SK-N-SH (cell line): ENCODE data around the gene TOM1L2. TPM values are rescaled to one million over a fixed set of nuclear protein-coding genes. Genes with fewer than 3 reads are reported as not detected.
A peak's percentile ranks its signal among the peaks of the same experiment; 100 is the strongest.
"Not testable (repeated sequence)": the region's sequence is repeated elsewhere in the genome, so short reads cannot be mapped to it uniquely, and the experiment has no call there.

ENCODE experiments used
- CTCF ChIA-PET: fragments of 300-600, 350-600 bp; formaldehyde crosslinking; extraction: SDS; loops from one replicate; lab custom pipeline; 2021; lab: Yijun Ruan, JAX
- POLR2A ChIA-PET: fragments of 350-600 bp; sonication (Branson Sonifier 250); formaldehyde crosslinking; extraction: SDS; loops from one replicate; lab custom pipeline; 2020; ENCODE audit warnings: antibody characterized with exemption, inconsistent platforms; lab: Yijun Ruan, JAX
- DNase-seq: peaks from one replicate; pipeline ENCODE4 v3.0.0; 2012
- H2AFZ ChIP-seq: fragments of 200-600 bp; sonication (generic); 2 replicates; pipeline ENCODE4 v1.8.1; 2016; ENCODE audit warnings: antibody characterized with exemption, mild to moderate bottlenecking, low read depth
- H3F3A ChIP-seq: fragments of 200-600 bp; sonication (generic); replicated peaks from 2 replicates; pipeline ENCODE3; 2016; ENCODE audit warnings: antibody characterized with exemption, mild to moderate bottlenecking; ENCODE audit not compliant: insufficient read depth
- H3K27ac ChIP-seq, 2 experiments: fragments of 200-500 bp in 1 of 2; fragments of 200-600 bp in 1 of 2; sonication (Bioruptor generic) in 1 of 2; sonication (generic), shearing (Covaris generic) in 1 of 2; 2 replicates each; pipeline versions ENCODE4 v1.5.1 to v1.6.1; 2014 to 2016; ENCODE audit warnings: low read depth in 2 of 2, inconsistent platforms in 1 of 2, low read length in 1 of 2, mild to moderate bottlenecking in 1 of 2, mixed read lengths in 1 of 2
- H3K27me3 ChIP-seq: fragments of 200-600 bp; sonication (generic), shearing (Covaris generic); 2 replicates; pipeline ENCODE4 v1.6.1; 2016; ENCODE audit warnings: mixed run types; ENCODE audit not compliant: insufficient read depth
- H3K36me3 ChIP-seq, 2 experiments: fragments of 200-500 bp in 1 of 2; fragments of 200-600 bp in 1 of 2; sonication (Bioruptor generic) in 1 of 2; sonication (generic) in 1 of 2; replicated peaks in 1 of 2; 2 replicates each; pipeline versions ENCODE3 to v1.5.1; 2014 to 2016; ENCODE audit warnings: low read length in 1 of 2, mild to moderate bottlenecking in 1 of 2; ENCODE audit not compliant: insufficient read depth in 2 of 2, control insufficient read depth in 1 of 2
- H3K4me1 ChIP-seq, 2 experiments: fragments of 200-500 bp in 1 of 2; fragments of 200-600 bp in 1 of 2; sonication (Bioruptor generic) in 1 of 2; sonication (generic), shearing (Covaris generic) in 1 of 2; 2 replicates each; pipeline versions ENCODE4 v1.5.1 to v1.6.1; 2014 to 2016; ENCODE audit warnings: low read depth in 1 of 2, low read length in 1 of 2, mixed run types in 1 of 2; ENCODE audit not compliant: insufficient read depth in 2 of 2, control insufficient read depth in 1 of 2
- H3K4me2 ChIP-seq: fragments of 200-600 bp; sonication (generic), shearing (Covaris generic); 2 replicates; pipeline ENCODE4 v1.6.1; 2017; ENCODE audit warnings: mixed run types
- H3K4me3 ChIP-seq, 2 experiments: fragments of 200-500 bp in 1 of 2; fragments of 200-600 bp in 1 of 2; sonication (Bioruptor generic) in 1 of 2; sonication (generic), shearing (Covaris generic) in 1 of 2; 2 replicates each; pipeline versions ENCODE4 v1.5.1 to v1.8.1; 2014 to 2016; ENCODE audit warnings: low read depth in 2 of 2, inconsistent platforms in 1 of 2, low read length in 1 of 2, mild to moderate bottlenecking in 1 of 2, mixed read lengths in 1 of 2, moderate library complexity in 1 of 2
- H3K79me2 ChIP-seq: fragments of 200-600 bp; sonication (generic); 2 replicates; pipeline ENCODE4 v1.8.1; 2017; ENCODE audit warnings: mild to moderate bottlenecking; ENCODE audit not compliant: insufficient read depth
- H3K9ac ChIP-seq: fragments of 200-600 bp; sonication (generic); 2 replicates; pipeline ENCODE4 v1.6.1; 2017; ENCODE audit warnings: mixed run types
- H3K9me2 ChIP-seq: fragments of 200-600 bp; sonication (generic); 2 replicates; pipeline ENCODE4 v1.6.1; 2017; ENCODE audit warnings: mixed run types
- H3K9me3 ChIP-seq: fragments of 200-600 bp; sonication (generic); 2 replicates; pipeline ENCODE4 v1.6.1; 2017; ENCODE audit warnings: mixed run types, mild to moderate bottlenecking, moderate library complexity
- H4K20me1 ChIP-seq: fragments of 200-600 bp; sonication (generic); 2 replicates; pipeline ENCODE4 v1.6.1; 2017; ENCODE audit warnings: mild to moderate bottlenecking, mixed run types; ENCODE audit not compliant: insufficient read depth
- JUND ChIP-seq: IDR thresholded peaks from 2 replicates; pipeline ENCODE4 v1.4.0; 2012
- MEF2A ChIP-seq: IDR thresholded peaks from 2 replicates; pipeline ENCODE4 v1.4.0; 2012; ENCODE audit warnings: low read depth, borderline replicate concordance
- NFIC ChIP-seq: IDR thresholded peaks from 2 replicates; pipeline ENCODE4 v1.4.0; 2012; ENCODE audit warnings: borderline replicate concordance
- RCOR1 ChIP-seq: fragments of 150-350 bp; IDR thresholded peaks from 2 replicates; pipeline ENCODE4 v1.6.1; 2017; ENCODE audit warnings: antibody characterized with exemption, low read length
- RXRA ChIP-seq: IDR thresholded peaks from 2 replicates; pipeline ENCODE4 v1.4.0; 2012; ENCODE audit warnings: low read depth, mild to moderate bottlenecking, borderline replicate concordance
- SIN3A ChIP-seq: IDR thresholded peaks from 2 replicates; pipeline ENCODE4 v1.6.1; 2012; ENCODE audit warnings: low read depth, mild to moderate bottlenecking, low read length, moderate library complexity, borderline replicate concordance
- USF1 ChIP-seq: IDR thresholded peaks from 2 replicates; pipeline ENCODE4 v1.4.0; 2012; ENCODE audit warnings: low read depth, borderline replicate concordance
- YY1 ChIP-seq: IDR thresholded peaks from 2 replicates; pipeline ENCODE4 v1.4.0; 2012; ENCODE audit warnings: low read depth, mild to moderate bottlenecking
- ZBTB33 ChIP-seq: IDR thresholded peaks from 2 replicates; pipeline ENCODE4 v1.4.0; 2012; ENCODE audit warnings: low read depth, borderline replicate concordance
- WGBS: methylation state at CpG from one replicate; pipeline ENCODE4 v1.1.6; 2017; ENCODE audit warnings: low lambda C conversion rate; 5-methylcytosine and 5-hydroxymethylcytosine counted together
- polyA plus RNA-seq, 3 experiments: library from polyadenylated mRNA; depleted of rRNA; stranded (reverse); fragments of >200 nt; gene quantifications; 2 replicates each; pipeline ENCODE4 v1.2.3, GENCODE V29; 2012
- TF ChIP-seq, protein P1 (sequence below): IDR thresholded peaks from 2 replicates; pipeline ENCODE4; 2012
- TF ChIP-seq, protein P2 (sequence below): fragments of 150-350 bp; IDR thresholded peaks from 2 replicates; pipeline ENCODE4 v1.6.1; 2016; ENCODE audit warnings: mild to moderate bottlenecking, low read depth, low read length

Gene TOM1L2
- polyA plus RNA-seq, 1 of the 3 experiments (the other 2 are of a cell fraction): 85.4 TPM

GRCh38 chr17:17955790-17956341, 16.3 kb downstream of the TOM1L2 start:
- H4K20me1 ChIP-seq, DNase-seq, H3K9me2 ChIP-seq, H3K9ac ChIP-seq, POLR2A ChIA-PET, H3K9me3 ChIP-seq, H2AFZ ChIP-seq, H3K27me3 ChIP-seq, H3K4me2 ChIP-seq, H3K4me3 ChIP-seq: not testable (repeated sequence)
- H3K27ac ChIP-seq: peak overlapping the region in 1 of 2 experiments; percentile 98; a peak in 1 of 4 replicates
- H3K36me3 ChIP-seq: peaks cover 0 to 12% of the 10 kb centered on the region in 2 experiments
- 97% methylated on average over 12 of the region's 12 CpGs for WGBS
- CTCF ChIA-PET: interaction anchor here (1.1 to 1.5 kb wide), 2 partner anchors 30 to 65 kb away, joined by 3 to 4 read pairs; no protein-coding TSS in a partner anchor
- peaks cover 57% of the 10 kb centered on the region for H3F3A ChIP-seq
- peaks cover 87% of the 10 kb centered on the region for H3K79me2 ChIP-seq
- peaks cover 32 to 41% of the 10 kb centered on the region in 2 experiments for H3K4me1 ChIP-seq

- Histone ChIP-seq H3K4me2 (no peak overlapping the region), H3K4me3 (no peak overlapping the region), H3F3A (peaks cover 47% of the 10 kb centered on the region)
- TF ChIP-seq RCOR1: no peak
- TF ChIP-seq, all 33 proteins: peak for 0
- no peak for DNase-seq
- no peak overlapping the region for H2AFZ ChIP-seq
- no peak overlapping the region for H3K27ac ChIP-seq
- no peaks in the 10 kb centered on the region for H3K9me3 ChIP-seq
- peaks cover 85% of the 10 kb centered on the region for H3K79me2 ChIP-seq
- no peaks in the 10 kb centered on the region for H3K9me2 ChIP-seq
- no peak overlapping the region for H3K9ac ChIP-seq
- peaks cover 34 to 41% of the 10 kb centered on the region in 2 experiments for H3K4me1 ChIP-seq
- POLR2A ChIA-PET: no interaction called here
- H3K27me3 ChIP-seq: no peaks in the 10 kb centered on the region
- peaks cover 0 to 12% of the 10 kb centered on the region in 2 experiments for H3K36me3 ChIP-seq
- H4K20me1 ChIP-seq: no peaks in the 10 kb centered on the region
- WGBS: 96% methylated on average over 3 of the region's 3 CpGs
- CTCF ChIA-PET: no interaction called here
Measured at GRCh38 chr17:17954079-17954478, 18.1 kb downstream of the TOM1L2 start.

DNA sequence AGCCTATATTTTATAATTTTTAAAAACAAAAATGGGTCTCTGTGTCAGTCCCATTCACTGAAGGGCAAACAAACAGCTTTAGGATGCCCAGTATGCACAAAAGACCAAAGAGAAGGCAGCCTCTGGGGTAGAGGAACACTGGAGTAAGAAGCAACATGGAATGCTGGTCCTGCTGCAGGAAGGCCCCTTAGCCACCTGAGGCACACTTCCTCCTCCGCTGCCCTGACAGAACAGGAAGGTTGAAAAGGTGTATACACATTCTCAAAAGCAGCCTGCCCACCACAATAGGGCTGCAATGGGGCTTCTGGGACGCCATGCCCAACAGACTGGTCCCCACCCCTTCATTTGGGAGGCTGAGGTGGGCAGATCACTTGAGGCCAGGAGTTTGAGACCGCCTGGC, 19.5 kb downstream of the TOM1L2 start:
- H3F3A ChIP-seq: peaks cover 43% of the 10 kb centered on the region
- no peaks in the 10 kb centered on the region for H3K9me3 ChIP-seq
- WGBS: 97% methylated on average over 3 of the region's 3 CpGs
- no peak overlapping the region for H2AFZ ChIP-seq
- peak overlapping the region; percentile 50; the same call in 1 of the 2 replicates for H3K9ac ChIP-seq
- H3K9me2 ChIP-seq: no peaks in the 10 kb centered on the region
- no peaks in the 10 kb centered on the region for H3K27me3 ChIP-seq
- H3K79me2 ChIP-seq: peaks cover 91% of the 10 kb centered on the region
- H4K20me1 ChIP-seq: no peaks in the 10 kb centered on the region
- ChIA-PET POLR2A (interaction anchor here (0.6 kb wide), 1 partner anchor 119 kb away, joined by 3 read pairs; no protein-coding TSS in a partner anchor), CTCF (interaction anchor here (1.5 to 1.6 kb wide), 3 partner anchors 9 to 62 kb away, joined by 3 to 4 read pairs (median 4); no protein-coding TSS in a partner anchor)
- peaks cover 23 to 44% of the 10 kb centered on the region in 2 experiments for H3K4me1 ChIP-seq
- H3K4me2 ChIP-seq: peak overlapping the region; percentile 14; the same call in 1 of the 2 replicates
- TF ChIP-seq USF1 (no peak), MEF2A (no peak), SIN3A (no peak), NFIC (no peak), RXRA (no peak), YY1 (no peak), JUND (no peak), ZBTB33 (no peak)
- TF ChIP-seq, protein P1, sequence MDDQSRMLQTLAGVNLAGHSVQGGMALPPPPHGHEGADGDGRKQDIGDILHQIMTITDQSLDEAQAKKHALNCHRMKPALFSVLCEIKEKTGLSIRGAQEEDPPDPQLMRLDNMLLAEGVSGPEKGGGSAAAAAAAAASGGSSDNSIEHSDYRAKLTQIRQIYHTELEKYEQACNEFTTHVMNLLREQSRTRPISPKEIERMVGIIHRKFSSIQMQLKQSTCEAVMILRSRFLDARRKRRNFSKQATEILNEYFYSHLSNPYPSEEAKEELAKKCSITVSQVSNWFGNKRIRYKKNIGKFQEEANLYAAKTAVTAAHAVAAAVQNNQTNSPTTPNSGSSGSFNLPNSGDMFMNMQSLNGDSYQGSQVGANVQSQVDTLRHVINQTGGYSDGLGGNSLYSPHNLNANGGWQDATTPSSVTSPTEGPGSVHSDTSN: no peak
- TF ChIP-seq, protein P2, sequence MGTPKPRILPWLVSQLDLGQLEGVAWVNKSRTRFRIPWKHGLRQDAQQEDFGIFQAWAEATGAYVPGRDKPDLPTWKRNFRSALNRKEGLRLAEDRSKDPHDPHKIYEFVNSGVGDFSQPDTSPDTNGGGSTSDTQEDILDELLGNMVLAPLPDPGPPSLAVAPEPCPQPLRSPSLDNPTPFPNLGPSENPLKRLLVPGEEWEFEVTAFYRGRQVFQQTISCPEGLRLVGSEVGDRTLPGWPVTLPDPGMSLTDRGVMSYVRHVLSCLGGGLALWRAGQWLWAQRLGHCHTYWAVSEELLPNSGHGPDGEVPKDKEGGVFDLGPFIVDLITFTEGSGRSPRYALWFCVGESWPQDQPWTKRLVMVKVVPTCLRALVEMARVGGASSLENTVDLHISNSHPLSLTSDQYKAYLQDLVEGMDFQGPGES: no peak
- DNase-seq: no peak
- H3K27ac ChIP-seq: peak overlapping the region; percentile 3 to 88; a peak in 3 of 4 replicates
- no peak overlapping the region for H3K4me3 ChIP-seq
- H3K36me3 ChIP-seq: peaks cover 0 to 12% of the 10 kb centered on the region in 2 experiments
